ENCODE measurements around the gene EIF4G1.
A peak's percentile ranks its signal among the peaks of the same experiment; 100 is the strongest.

The EIF4G1 gene

DNA sequence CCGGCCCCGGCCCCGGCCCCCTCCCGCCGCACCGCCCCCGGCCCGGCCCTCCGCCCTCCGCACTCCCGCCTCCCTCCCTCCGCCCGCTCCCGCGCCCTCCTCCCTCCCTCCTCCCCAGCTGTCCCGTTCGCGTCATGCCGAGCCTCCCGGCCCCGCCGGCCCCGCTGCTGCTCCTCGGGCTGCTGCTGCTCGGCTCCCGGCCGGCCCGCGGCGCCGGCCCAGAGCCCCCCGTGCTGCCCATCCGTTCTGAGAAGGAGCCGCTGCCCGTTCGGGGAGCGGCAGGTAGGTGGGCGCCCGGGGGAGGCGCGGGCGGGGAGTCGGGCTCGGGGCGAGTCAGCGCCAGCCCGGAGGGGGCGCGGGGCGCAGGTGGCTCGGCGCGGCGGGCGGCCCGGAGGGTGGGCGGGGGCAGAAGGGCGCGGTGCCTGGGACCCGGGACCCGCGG, 65.8 kb downstream of the EIF4G1 start:
- Histone ChIP-seq H3K9me3 (ENCODE audit: control insufficient read depth, insufficient read depth, low read length) (no peaks in the 10 kb centered on the region), H3K4me2 (ENCODE audit: low read length) (no peak overlapping the region), H3K36me3 (ENCODE audit: control insufficient read depth, low read length) (no peaks in the 10 kb centered on the region), H3K9me2 (replicated peaks; ENCODE audit: control insufficient read depth, low read length) (no peaks in the 10 kb centered on the region), H3K79me2 (ENCODE audit: control insufficient read depth, low read length) (no peaks in the 10 kb centered on the region), H3K27ac (ENCODE audit: low read depth, low read length) (no peak overlapping the region), H3K4me3 (ENCODE audit: low read length) (no peak overlapping the region), H3K27me3 (ENCODE audit: control insufficient read depth, low read length) (peaks cover 44% of the 10 kb centered on the region), H3K4me1 (ENCODE audit: control insufficient read depth, low read length) (peaks cover 6% of the 10 kb centered on the region; the same call in 1 of the 2 replicates), H3F3A (ENCODE audit: control insufficient read depth, insufficient read depth) (no peaks in the 10 kb centered on the region), H4K20me1 (ENCODE audit: control insufficient read depth, insufficient read depth, low read depth, low read length) (no peaks in the 10 kb centered on the region)
- no peak for TF ChIP-seq EZH2phosphoT487 (IDR thresholded peaks at IDR 0.05; ENCODE audit: borderline replicate concordance, low read length)

DNA sequence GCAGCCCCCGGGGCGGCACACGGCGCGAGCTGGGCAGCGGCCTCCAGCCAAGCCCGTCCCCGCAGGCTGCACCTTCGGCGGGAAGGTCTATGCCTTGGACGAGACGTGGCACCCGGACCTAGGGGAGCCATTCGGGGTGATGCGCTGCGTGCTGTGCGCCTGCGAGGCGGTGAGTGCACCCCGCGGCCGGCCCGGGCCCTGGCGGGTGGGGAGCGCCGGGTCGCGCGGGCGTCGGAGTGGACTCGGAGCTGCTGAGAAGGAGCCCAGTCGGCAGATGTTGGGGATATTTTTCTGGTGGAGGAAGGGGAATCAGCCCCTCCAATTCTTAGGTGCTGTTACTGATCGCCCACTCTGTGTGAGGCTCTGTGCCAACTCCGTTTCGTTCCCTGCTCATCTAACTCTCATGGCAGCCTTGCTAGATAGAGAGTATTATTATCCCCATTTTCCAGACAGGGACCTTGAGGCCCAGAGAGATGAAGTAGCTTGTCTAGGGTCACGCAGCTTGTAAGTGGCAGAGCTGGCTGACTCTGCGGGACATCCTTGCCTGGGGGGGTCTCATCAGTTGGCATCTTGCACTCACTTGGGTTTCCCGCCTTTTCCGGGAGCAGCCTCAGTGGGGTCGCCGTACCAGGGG, 66.3 kb downstream of the EIF4G1 start:
- Histone ChIP-seq H3K9me2 (replicated peaks; ENCODE audit: control insufficient read depth, low read length) (no peaks in the 10 kb centered on the region), H3K27me3 (ENCODE audit: control insufficient read depth, low read length) (peaks cover 40% of the 10 kb centered on the region), H3K9me3 (ENCODE audit: control insufficient read depth, insufficient read depth, low read length) (no peaks in the 10 kb centered on the region), H3K4me2 (ENCODE audit: low read length) (no peak overlapping the region), H4K20me1 (ENCODE audit: control insufficient read depth, insufficient read depth, low read depth, low read length) (no peaks in the 10 kb centered on the region), H3K36me3 (ENCODE audit: control insufficient read depth, low read length) (no peaks in the 10 kb centered on the region), H3K27ac (ENCODE audit: low read depth, low read length) (no peak overlapping the region), H3F3A (ENCODE audit: control insufficient read depth, insufficient read depth) (no peaks in the 10 kb centered on the region), H3K4me1 (ENCODE audit: control insufficient read depth, low read length) (peaks cover 6% of the 10 kb centered on the region; the same call in 1 of the 2 replicates), H3K79me2 (ENCODE audit: control insufficient read depth, low read length) (no peaks in the 10 kb centered on the region), H3K4me3 (ENCODE audit: low read length) (no peak overlapping the region)
- TF ChIP-seq EZH2phosphoT487 (IDR thresholded peaks at IDR 0.05; ENCODE audit: borderline replicate concordance, low read length), result peak; percentile 98; the same call in 1 of the 2 replicates
- TF ChIP-seq, protein P1, sequence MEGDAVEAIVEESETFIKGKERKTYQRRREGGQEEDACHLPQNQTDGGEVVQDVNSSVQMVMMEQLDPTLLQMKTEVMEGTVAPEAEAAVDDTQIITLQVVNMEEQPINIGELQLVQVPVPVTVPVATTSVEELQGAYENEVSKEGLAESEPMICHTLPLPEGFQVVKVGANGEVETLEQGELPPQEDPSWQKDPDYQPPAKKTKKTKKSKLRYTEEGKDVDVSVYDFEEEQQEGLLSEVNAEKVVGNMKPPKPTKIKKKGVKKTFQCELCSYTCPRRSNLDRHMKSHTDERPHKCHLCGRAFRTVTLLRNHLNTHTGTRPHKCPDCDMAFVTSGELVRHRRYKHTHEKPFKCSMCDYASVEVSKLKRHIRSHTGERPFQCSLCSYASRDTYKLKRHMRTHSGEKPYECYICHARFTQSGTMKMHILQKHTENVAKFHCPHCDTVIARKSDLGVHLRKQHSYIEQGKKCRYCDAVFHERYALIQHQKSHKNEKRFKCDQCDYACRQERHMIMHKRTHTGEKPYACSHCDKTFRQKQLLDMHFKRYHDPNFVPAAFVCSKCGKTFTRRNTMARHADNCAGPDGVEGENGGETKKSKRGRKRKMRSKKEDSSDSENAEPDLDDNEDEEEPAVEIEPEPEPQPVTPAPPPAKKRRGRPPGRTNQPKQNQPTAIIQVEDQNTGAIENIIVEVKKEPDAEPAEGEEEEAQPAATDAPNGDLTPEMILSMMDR (IDR thresholded peaks at IDR 0.05; ENCODE audit: low read depth, low read length, poor library complexity, severe bottlenecking), result no peak

GRCh38 chr3:184381261-184382224, 67.1 kb downstream of the EIF4G1 start:
- no peaks in the 10 kb centered on the region for H3K9me3 ChIP-seq (ENCODE audit: control insufficient read depth, insufficient read depth, low read length)
- H3K27ac ChIP-seq (ENCODE audit: low read depth, low read length), result no peak overlapping the region
- no peaks in the 10 kb centered on the region for H4K20me1 ChIP-seq (ENCODE audit: control insufficient read depth, insufficient read depth, low read depth, low read length)
- TF ChIP-seq, protein P1 (IDR thresholded peaks at IDR 0.05; ENCODE audit: low read depth, low read length, poor library complexity, severe bottlenecking), result no peak
- TF ChIP-seq EZH2phosphoT487 (IDR thresholded peaks at IDR 0.05; ENCODE audit: borderline replicate concordance, low read length), result no peak
- peaks cover 39% of the 10 kb centered on the region for H3K27me3 ChIP-seq (ENCODE audit: control insufficient read depth, low read length)
- H3K79me2 ChIP-seq (ENCODE audit: control insufficient read depth, low read length), result no peaks in the 10 kb centered on the region
- no peak overlapping the region for H3K4me2 ChIP-seq (ENCODE audit: low read length)
- H3K36me3 ChIP-seq (ENCODE audit: control insufficient read depth, low read length), result no peaks in the 10 kb centered on the region
- H3F3A ChIP-seq (ENCODE audit: control insufficient read depth, insufficient read depth), result no peaks in the 10 kb centered on the region
- H3K4me3 ChIP-seq (ENCODE audit: low read length), result no peak overlapping the region
- H3K9me2 ChIP-seq (replicated peaks; ENCODE audit: control insufficient read depth, low read length), result no peaks in the 10 kb centered on the region
- H3K4me1 ChIP-seq (ENCODE audit: control insufficient read depth, low read length), result peaks cover 6% of the 10 kb centered on the region; the same call in 1 of the 2 replicates
